HG03159 (cell line): ENCODE data around the gene ADAM12.
A peak's percentile ranks its signal among the peaks of the same experiment; 100 is the strongest.

Experiments
- ATAC-seq: cut with Tn5 transposase; IDR thresholded peaks from one replicate; pipeline ENCODE4 v1.9.1; 2021; ENCODE audit warnings: mild to moderate bottlenecking, moderate library complexity; ENCODE audit not compliant: unreplicated experiment

ADAM12 gene

DNA sequence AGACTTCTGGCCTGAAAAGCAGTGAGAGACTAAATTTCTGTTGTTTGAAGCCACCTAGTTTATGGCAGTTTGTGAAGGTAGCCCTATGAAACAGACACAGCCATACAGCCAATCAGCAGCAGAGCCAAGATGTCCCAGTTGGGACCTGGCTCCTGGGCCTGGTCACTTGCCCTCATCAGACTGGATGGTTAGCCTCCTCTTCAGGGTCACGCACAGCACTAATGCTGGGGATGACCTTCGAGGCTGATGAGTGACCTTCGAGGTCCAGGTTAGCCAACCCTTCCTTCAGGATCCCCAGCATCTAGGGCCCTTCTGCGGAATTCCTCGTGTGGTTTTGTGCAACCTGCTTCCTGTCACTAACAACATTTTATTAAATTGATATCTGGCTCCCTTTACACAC is 262.3 kb downstream of the ADAM12 start:
- ATAC-seq, result no peak

DNA sequence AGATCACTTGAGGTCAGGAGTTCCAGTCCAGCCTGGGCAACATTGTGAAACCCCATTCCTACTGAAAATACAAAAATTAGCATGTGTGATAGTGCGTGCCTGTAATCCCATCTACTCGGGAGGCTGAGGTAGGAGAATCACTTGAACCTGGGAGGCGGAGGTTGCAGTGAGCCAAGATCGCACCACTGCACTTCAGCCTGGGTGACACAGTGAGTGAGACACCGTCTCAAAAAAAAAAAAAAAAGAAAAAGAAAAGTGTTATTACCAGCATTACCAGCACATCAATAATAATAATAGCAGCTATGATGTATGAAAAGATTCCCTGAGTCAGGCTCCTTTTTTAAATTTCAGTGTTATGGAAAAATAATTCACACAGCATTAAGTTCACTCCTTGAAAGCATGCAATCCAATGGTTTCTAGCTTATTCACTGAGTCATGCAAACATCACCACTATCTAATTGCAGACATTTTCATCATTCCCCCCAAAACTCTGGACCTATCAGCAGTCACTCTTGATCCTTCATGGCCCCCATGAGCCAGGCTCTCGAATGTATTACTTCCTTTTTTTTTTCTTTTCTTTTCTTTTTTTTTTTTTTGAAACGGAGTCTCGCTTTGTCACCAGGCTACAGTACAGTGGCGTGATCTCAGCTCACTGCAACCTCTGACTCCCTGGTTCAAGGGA is 263.5 kb downstream of the ADAM12 start:
- no peak for ATAC-seq

DNA sequence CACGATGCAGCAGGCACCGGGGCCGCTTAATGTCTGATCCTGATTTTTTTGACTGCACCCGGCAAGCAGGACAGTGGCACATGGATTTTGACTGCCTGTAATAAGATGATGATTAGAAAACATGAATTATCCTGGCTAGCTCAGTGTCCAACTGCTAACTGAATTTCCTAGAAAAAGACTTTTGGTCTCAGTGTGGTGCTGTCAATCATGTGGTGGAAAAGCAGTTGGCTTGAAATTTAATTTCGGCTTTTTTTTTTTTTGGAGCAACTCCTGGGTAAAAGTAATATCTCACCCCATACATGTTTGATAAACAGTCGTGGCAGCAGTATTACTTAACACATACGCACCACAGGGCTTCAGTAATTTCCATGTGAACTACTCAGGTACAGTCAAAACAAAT is 264.2 kb downstream of the ADAM12 start:
- no peak for ATAC-seq

DNA sequence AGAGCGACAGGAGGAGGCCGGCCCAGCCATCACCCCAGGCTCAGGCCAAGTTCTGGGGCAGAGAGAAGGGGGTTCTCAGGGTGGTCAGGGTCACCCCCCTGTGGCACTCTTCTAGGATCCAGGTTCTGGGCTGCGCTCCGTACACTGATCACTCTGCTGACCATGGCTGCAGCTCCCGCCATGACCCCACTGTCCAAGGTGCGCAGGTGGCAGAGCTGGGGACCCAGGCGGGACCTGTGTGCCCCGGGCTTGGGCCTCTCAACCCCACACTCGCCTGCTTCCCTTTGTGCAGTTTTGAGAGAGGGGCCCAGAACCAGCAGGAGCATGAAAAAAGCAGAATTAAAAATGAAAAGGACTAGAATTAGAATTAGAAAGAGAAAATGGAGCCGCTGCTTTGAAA is 264.8 kb downstream of the ADAM12 start:
- no peak for ATAC-seq

DNA sequence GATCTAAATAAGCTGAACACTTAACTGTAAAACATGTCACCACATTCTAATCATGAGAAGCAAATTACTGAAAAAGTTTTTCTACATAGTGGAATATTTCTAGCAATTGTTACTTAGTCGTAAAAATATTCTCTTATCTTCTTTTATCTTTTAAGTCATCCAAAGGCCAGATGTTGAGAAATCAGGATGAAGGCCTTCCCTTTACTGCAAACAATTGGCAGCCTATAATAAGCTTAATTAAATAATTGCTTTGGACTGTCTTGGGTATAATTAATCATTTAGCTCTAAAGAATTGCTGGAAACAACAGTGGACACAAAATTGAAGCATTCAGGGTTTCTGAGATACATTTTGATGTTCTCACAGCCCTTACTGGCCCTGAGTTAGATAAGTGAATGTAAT is 265.4 kb downstream of the ADAM12 start:
- no peak for ATAC-seq

DNA sequence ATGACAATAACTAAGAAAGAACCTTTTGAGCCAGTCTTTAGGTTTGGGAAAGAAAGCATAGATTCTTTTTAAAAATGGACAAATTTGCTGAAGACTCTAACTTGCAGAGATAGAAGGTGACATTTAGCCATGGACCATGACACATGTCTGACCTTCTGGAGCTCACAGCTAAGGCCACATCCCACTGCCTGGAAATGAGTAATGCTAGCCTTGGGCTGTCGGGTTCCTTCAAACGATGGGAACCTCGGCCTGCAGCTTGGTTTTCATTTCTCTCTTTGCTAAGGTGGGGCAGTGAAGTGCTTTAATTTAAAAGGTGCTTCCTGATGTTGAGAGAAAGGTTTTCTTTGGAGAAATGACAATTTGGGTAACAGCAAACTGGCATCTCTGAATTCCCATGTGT is 268.7 kb downstream of the ADAM12 start:
- no peak for ATAC-seq

DNA sequence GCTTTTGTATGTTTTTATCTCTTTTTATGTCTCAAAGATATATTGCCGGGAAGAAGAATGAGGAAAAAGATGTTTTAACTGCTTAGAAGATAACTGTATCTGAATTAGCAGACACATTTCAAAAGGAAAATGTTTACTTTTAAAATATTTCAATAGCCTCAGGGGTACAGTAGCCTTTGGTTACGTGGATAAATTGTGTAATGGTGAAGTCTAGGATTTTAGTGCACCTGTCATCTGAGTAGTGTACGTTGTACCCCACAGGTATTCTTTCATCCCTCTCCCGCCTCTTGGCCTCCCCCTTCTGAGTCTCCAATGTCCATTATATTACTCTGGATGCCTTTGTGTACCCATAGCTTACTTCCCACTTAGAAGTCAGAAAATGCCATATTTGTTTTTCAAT is 269.8 kb downstream of the ADAM12 start:
- ATAC-seq, result no peak

DNA sequence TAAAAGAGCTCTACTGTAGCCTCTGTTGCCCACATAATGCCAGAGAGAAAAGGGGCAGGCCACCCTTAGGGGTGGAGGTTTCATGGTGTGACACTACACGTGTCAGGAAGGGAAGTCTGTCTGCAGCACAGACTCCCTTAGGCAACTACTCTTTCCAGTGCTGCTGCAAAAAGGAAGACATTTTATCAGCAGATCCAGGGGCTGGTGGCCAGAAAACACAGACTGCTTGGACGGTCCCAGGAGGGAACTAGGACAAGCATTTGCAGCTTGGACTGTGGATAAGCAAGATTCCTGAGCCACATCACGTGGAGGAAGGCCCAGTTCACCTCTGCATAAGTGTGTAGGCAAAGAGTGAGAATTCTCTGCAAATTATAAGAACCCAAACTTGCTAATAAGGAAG is 271.1 kb downstream of the ADAM12 start:
- ATAC-seq, result no peak

DNA sequence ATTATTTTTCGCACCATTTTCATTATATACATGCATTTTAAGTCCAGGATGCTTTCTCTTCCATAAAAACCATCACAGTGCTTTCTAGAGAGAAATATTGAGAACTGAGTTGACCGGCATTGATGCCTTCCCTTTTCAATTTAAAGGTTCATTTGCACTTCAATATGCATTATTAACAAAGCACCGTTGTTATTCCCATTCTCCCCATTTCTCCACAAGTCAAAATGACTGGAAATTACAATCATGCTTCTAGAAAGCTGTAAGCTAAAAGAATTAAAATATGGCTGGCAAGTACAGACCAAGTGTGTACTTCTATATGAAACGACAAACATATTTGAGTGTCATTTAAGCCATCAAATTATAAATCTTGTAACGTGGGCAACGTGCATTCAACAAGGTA is 272.4 kb downstream of the ADAM12 start:
- no peak for ATAC-seq

DNA sequence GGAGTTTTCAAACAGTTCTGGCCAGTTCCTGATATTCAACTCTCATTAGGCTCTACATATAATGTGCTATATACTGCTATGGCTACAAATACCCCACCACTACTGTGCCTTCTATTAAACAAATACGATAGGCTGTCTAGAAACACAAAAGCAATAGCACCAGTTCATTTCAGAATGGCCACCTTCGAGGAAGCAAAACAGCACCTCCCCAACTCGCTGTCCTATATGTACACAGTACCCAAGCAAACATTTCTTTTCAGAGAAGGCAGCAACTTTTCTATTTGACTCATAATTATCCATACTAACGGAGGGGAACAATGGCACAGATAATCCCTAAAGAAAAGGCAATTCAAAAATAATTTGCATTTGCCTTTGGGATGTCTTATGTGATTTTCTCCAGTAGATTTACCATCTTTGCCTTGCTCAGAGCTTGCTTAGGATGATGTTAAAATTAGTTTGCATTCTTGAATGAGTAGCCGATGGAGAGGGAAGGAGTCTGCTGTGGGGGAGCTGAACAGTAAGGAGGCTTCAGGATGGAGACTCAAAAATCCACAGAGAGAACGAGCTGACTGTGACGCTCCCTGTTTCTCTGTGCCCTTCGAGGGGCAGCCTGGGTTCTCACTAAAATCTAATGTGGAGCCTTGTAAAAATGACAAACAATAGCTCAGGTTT is 273.3 kb downstream of the ADAM12 start:
- no peak for ATAC-seq

DNA sequence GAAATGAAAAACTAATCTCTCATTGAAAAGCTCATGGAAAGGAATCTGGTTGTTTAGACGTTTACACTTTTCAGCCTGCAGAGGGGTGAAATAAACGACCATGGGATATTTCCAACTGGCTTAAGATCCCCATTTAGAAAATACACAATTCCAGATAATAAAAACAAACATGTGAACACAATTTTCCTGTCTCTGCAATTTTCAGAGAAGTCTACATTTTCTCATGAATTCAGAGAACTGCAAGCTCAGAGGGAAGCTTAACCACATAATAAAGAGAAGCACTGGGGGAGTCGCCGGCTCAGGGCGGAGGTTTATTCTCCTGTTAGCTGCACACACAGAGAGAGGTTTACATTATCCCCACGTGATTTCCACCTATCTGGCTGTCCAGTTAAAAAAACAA is 276.8 kb downstream of the ADAM12 start:
- ATAC-seq, result no peak

DNA sequence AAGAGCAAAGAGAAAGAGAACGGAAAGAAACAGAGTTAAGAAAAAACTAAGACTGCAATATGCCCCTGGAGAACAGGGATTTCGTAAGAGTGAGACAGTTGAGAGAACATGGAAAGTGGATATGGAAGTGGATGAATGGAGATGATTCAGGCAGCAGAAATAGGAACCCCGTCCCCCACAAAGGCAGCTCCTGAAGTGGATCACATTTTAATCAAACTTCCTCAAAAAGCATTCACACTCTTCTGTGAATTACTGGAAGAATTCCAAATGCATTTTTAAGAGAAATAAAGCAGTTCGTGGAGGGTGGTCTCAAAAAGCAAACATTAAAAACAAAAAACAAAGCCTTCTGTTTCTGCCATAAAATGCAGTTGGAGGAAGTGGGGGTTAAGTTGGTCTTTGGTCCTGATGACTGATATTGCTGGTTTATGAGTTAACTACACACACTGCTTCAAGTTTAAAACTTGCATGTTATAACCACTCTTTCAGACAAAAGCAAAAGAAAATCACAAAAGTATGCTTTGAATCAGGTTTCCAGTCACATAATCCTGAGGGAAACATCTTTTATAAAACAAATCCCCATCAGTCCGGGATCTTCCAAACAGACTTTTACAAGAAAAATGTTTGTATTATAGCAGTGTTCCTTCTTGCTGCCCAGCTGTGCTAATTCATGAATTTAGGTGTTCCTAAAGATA is 277.6 kb downstream of the ADAM12 start:
- no peak for ATAC-seq

DNA sequence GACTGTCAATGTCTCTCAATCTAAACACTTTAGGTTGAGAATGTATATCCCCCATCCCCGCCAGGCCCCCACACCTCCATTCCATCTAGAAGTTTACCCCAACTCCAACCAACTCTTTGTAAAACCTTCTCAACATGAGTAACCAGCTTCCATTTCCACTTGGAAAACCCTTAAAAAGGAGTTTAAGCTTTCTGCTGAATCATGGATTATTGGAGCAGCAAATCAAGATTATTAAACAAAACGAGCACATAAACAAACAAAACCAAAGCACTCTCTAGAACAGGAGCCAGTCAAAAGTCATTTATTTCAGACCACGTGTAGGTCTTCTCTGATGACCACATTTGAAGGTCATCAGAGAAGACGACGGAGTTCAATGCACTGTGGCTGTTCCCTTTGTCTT is 278.4 kb downstream of the ADAM12 start:
- ATAC-seq, result no peak

DNA sequence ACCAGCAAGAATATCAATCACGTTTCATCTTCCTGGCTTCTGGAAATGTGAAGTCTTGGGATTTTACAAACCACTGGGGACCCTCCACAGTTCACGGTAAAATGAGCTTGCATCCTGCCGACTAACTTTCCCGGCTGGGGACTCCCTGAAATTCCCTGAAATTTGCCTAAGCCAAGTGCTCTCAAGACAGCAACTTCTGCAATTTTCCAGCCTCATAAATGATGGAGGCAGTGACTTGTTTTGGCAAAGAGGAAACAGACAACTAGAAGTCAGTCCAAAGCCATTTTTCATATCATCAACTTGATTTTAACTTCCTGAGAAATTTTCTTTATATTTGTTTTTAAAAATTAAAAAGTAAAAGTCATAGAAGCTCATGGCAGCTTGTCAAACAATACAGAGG is 279.6 kb downstream of the ADAM12 start:
- no peak for ATAC-seq

DNA sequence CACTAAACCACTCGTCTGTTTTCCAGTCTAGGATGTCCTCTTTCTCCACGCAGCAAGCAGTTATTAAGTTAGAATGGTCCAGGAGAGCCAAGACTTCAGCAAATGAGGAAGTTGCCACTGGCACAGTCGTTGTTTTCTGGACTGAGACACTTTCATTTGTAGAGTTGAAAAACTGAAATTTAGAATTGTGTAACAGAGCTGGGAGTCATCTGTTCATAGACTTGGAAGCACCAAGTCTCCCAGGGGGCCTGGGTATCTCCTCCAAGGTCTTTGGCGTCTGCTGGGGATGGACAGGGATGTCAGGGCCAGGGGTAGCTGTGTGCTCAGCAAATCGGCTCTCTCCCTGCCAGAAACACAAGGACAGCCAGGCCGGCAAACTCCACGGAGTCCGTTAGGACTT is 283.5 kb downstream of the ADAM12 start:
- ATAC-seq, result no peak

DNA sequence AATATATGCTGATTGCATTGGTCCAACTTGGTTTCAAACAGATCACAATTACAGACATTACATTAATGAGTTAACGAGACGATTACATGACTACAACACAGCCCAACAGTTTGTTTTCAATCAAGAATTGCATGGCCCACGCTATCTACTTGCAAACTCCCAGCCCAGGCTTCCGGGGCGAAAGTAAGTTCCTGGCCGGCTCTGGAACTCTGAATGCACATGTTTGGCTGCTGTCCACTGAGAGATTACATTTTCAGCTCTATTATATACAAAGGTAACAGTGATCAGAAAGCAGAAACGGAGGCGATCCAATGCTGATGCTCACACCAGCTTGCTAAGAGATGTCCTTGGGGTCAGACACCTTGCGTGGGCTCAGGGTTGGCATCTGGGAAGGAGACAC is 285.6 kb downstream of the ADAM12 start:
- ATAC-seq, result no peak

DNA sequence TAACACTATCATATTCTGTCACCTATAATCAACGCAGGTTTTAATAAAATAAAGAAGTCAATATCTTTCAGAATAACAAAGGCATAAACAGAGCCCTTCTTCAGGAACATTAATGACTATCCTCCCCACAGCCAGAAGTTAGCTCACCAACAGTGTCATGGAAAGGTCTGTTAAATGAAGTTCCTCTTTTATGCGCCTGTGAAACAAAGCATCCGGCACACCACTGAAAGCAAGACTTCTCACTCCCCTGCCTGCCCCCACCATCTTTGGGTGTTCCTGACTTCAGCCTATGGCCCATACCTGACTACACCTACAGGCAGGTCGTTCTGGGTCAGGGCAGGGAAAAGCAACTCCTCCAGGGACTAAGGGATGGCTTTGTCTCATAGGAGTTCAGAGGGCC is 286.5 kb downstream of the ADAM12 start:
- peak; percentile 93 for ATAC-seq

DNA sequence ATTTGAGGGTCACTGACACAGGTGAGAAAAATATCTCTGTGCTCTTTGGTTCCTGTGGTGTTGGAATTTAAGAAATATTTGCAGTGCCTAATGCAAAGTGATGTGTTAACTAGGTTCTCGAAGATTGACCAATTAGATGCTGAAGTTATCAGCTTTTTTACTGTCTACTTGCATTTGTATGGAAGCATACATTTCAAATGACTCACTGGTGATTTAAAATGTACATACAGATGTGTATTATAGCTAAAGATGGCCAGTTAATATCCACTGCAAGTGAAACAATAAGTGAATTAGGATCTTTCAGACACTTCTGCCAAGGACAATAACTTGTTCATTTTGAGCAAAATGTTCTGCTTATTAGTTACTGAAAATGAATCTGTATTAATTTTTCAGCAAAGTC is 287.0 kb downstream of the ADAM12 start:
- ATAC-seq, result no peak

DNA sequence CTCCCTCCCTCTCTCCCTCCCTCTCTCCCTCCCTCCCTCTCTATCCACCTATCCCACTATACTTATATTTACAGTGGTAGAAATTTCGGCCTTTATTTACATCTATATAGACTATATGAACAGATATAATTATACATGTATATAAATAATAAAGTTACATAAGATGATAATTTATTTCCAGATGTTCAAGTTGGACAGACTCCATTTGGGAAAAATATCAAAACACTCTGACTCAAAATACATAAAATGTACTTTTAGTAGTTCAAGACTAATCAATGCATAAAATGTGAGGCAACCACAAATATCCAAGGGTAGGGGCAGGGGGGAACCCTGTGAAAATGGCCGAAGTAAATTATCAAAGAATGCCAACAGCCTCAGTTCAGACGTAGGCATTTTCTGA is 288.9 kb downstream of the ADAM12 start:
- ATAC-seq, result no peak

DNA sequence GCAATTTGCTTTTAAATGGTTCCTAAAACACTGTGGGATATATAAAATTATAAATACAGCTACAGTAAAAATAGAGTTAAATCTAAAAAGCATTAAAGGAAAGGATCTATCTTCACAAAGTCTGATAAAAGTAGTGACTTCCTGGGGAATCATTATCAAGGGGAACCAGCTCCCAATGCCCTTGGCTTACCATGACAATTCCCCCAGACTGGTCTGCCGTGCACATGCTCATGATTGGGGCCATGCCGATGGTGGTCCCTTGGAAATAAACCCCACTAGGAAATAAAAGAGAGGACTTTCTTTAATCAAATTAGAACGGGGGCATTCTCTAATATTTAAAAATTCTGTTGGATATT is 290.1 kb downstream of the ADAM12 start:
- no peak for ATAC-seq

DNA sequence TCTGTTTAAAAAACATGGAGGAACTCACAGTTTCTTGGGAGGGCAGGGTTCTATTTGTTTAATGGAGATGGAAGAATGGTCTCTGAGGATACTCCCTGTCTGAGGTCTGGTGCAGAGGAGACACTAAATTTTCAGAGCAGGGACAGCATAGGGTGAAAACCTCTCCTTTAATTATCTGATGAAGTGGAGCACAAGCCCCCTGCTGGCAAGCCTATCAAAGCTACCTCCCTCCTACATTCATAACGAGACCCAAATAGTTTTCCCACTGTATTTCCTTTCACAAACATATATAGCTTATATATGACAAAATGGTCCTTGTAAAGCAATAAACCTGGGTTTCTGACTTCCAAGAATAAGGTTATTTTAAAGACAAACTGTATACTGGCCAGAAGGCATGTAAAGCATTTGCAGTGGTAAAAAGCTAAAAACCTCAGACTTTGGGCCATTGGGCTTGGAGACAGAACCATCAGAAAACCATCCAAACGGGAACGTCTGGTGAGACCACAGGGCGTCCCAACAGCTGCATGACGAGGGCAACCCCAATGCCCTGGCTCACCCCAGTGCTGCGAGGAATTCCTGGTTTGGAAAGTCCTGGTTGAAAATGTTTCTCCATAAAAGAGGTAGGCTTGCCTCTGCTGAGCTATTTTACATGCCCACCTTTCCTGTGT is 290.6 kb downstream of the ADAM12 start:
- no peak for ATAC-seq

DNA sequence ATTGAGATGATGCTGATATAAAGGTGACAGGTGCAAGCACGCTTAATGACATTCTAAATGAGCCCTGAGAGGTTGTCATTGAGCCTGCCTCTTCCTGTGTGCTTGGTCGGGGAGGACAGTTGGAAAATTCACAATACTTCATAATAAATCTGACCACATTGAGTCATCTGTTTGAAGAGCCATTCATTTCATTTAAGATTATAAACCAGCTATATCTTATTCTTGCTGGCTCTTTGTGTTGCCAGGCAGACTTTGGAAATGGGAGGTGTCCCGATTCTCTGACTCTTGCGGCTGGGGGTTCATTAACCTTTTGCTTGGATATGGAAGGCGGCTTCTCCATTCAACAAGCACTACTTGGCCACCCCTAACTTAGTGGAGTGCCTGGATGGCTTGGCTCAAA is 293.7 kb downstream of the ADAM12 start:
- no peak for ATAC-seq
